Gastrocnemius medialis (tissue), 4 donors: ENCODE measurements around the gene ZNF541.

Source experiments
- POLR2A ChIP-seq, 2 donors: fragments of 450-650 bp; IDR thresholded peaks; one replicate each; pipeline ENCODE4 v1.6.1; 2017; ENCODE audit warnings: antibody characterized with exemption in 2 of 2, mild to moderate bottlenecking in 2 of 2, moderate library complexity in 2 of 2
- TF ChIP-seq, protein P1 (sequence below), 5 experiments: fragments of 450-650 bp in 3 of 5; fragments of 200-600 bp in 2 of 5; sonication (generic) in 2 of 5; IDR thresholded peaks in 4 of 5; conservative IDR thresholded peaks in 1 of 5; 1 replicate in 4 of 5; 2 replicates in 1 of 5; pipeline ENCODE4 v1.5.1; 2016 to 2019; ENCODE audit warnings: antibody characterized with exemption in 5 of 5, mild to moderate bottlenecking in 3 of 5, moderate library complexity in 3 of 5

DNA sequence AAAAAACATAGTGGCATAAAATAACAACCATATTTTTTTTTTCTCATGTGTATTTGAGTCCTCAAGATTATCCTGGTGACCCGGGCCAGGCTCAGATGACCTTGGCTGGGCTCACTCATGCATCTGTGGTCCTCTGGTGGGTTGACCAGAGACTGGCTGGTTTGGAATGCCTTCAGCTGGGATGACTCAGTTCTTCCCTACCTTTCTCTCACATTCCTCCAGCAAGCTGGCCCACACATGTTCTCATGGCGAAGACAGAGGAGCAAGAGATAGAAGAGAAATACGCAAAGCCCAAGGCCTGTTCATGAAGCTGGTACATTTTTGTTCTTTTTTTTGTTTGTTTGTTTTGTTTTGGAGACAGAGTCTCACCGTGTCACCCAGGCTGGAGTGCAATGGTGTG, 14.3 kb upstream of the ZNF541 start:
- TF ChIP-seq, protein P1, sequence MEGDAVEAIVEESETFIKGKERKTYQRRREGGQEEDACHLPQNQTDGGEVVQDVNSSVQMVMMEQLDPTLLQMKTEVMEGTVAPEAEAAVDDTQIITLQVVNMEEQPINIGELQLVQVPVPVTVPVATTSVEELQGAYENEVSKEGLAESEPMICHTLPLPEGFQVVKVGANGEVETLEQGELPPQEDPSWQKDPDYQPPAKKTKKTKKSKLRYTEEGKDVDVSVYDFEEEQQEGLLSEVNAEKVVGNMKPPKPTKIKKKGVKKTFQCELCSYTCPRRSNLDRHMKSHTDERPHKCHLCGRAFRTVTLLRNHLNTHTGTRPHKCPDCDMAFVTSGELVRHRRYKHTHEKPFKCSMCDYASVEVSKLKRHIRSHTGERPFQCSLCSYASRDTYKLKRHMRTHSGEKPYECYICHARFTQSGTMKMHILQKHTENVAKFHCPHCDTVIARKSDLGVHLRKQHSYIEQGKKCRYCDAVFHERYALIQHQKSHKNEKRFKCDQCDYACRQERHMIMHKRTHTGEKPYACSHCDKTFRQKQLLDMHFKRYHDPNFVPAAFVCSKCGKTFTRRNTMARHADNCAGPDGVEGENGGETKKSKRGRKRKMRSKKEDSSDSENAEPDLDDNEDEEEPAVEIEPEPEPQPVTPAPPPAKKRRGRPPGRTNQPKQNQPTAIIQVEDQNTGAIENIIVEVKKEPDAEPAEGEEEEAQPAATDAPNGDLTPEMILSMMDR (IDR thresholded peaks at IDR 0.05 in 4 of 5, conservative IDR thresholded peaks at IDR 0.05 in 1 of 5): no peak
- TF ChIP-seq POLR2A (IDR thresholded peaks at IDR 0.05): no peak
